BJ (cell line): ENCODE results near the gene LRRC74A. TPM values are rescaled to one million over a fixed set of nuclear protein-coding genes. Genes with fewer than 3 reads are reported as not detected.
A peak's percentile ranks its signal among the peaks of the same experiment; 100 is the strongest.

ENCODE experiments used
- CTCF ChIA-PET: fragments of 350-600 bp; formaldehyde crosslinking; extraction: SDS; loops from one replicate; lab custom pipeline; 2021; ENCODE audit warnings: antibody characterized with exemption, inconsistent platforms; lab: Yijun Ruan, JAX
- POLR2A ChIA-PET: fragments of 300-600 bp; sonication (Branson Sonifier 250); formaldehyde crosslinking; extraction: SDS; loops from one replicate; lab custom pipeline; 2021; ENCODE audit warnings: antibody characterized with exemption; lab: Charles Lee
- DNase-seq: peaks from one replicate; pipeline ENCODE4 v3.0.0-alpha.2; 2011; ENCODE audit warnings: low read depth
- H3K27me3 ChIP-seq: 2 replicates; pipeline ENCODE4 v1.6.0; 2011; ENCODE audit warnings: low read length; ENCODE audit not compliant: control insufficient read depth, insufficient read depth
- H3K36me3 ChIP-seq: 2 replicates; pipeline ENCODE4 v1.5.1; 2011; ENCODE audit warnings: low read length; ENCODE audit not compliant: control insufficient read depth, insufficient read depth
- H3K4me3 ChIP-seq: 2 replicates; pipeline ENCODE4 v1.5.1; 2011; ENCODE audit warnings: low read depth, mild to moderate bottlenecking, control low read depth, low read length
- polyA plus RNA-seq: library from polyadenylated mRNA; depleted of rRNA; stranded (reverse); fragments of >200 nt; gene quantifications from 2 replicates; pipeline ENCODE4 v1.2.3, GENCODE V29; 2011
- TF ChIP-seq, protein P1 (sequence below): IDR thresholded peaks from 2 replicates; pipeline ENCODE4 v1.5.1; 2011; ENCODE audit warnings: low read depth, mild to moderate bottlenecking, control low read depth, inconsistent platforms, low read length, moderate library complexity; ENCODE audit not compliant: insufficient read depth

Gene LRRC74A
- polyA plus RNA-seq, 1 experiment = not detected

- no peak overlapping the region for H3K4me3 ChIP-seq
- DNase-seq = no peak
- ChIA-PET CTCF (interaction anchor here (4.5 kb wide), 1 partner anchor 25 kb away, joined by 26 read pairs; no protein-coding TSS in a partner anchor), POLR2A (no interaction called here)
- H3K36me3 ChIP-seq = peaks cover 12% of the 10 kb centered on the region
- H3K27me3 ChIP-seq = no peaks in the 10 kb centered on the region
- TF ChIP-seq, protein P1, sequence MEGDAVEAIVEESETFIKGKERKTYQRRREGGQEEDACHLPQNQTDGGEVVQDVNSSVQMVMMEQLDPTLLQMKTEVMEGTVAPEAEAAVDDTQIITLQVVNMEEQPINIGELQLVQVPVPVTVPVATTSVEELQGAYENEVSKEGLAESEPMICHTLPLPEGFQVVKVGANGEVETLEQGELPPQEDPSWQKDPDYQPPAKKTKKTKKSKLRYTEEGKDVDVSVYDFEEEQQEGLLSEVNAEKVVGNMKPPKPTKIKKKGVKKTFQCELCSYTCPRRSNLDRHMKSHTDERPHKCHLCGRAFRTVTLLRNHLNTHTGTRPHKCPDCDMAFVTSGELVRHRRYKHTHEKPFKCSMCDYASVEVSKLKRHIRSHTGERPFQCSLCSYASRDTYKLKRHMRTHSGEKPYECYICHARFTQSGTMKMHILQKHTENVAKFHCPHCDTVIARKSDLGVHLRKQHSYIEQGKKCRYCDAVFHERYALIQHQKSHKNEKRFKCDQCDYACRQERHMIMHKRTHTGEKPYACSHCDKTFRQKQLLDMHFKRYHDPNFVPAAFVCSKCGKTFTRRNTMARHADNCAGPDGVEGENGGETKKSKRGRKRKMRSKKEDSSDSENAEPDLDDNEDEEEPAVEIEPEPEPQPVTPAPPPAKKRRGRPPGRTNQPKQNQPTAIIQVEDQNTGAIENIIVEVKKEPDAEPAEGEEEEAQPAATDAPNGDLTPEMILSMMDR = no peak
Observed at GRCh38 chr14:76808990-76809389, 17.2 kb upstream of the LRRC74A start.

DNA sequence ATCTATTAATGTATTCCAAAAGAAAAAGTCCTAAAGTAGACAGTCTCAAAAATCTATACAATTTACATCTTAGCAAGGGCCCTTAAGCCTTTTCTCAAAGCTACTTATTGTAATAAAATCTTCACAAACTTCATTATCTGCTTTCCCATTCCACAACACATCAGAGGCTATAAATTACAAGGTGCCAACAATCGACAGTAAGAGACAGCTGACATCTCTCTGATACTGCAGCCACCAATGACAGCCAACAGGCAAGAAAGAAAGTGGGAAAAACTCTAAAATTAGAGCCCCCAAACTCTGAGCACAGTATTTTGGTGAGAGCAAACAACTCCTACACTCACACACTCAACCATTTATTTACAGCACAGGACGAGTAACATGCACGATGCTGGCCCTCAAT lies 15.7 kb upstream of the LRRC74A start:
- DNase-seq = no peak
- POLR2A ChIA-PET = no interaction called here
- CTCF ChIA-PET = interaction anchor here (1.1 to 4.6 kb wide), 4 partner anchors 26 to 100 kb away, joined by 5 to 34 read pairs (median 18); no protein-coding TSS in a partner anchor

DNA sequence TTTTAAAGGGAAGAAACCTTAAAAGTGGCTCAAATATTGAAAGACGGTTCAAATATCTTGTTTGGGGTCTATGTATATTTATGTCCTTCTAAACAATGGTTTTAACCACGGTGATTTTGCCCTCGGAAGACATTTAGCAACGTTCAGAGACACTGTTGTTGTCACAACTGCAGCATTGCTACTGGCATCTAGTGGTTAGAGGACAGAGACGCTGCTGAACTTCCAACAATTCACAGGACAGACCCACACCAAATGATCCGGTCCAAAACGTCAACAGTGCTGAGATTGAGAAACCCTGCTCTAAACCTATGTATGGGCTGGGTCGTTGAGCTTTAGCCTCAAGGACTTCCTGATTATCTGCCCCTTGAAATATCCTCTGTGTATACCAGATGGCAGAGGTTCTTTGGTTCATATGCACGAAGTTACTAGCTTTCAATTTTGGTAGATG lies 15.2 kb upstream of the LRRC74A start:
- peak overlapping the region; percentile 34 for H3K4me3 ChIP-seq
- ChIA-PET CTCF (interaction anchor here (1.1 to 4.6 kb wide), 4 partner anchors 27 to 101 kb away, joined by 5 to 34 read pairs (median 18); no protein-coding TSS in a partner anchor), POLR2A (no interaction called here)
- H3K36me3 ChIP-seq = peaks cover 12% of the 10 kb centered on the region
- DNase-seq = no peak
- TF ChIP-seq, protein P1 = peak; percentile 71
- H3K27me3 ChIP-seq = no peaks in the 10 kb centered on the region

More for the DNA sequence above, 15.7 kb upstream of the LRRC74A start:
- TF ChIP-seq, protein P1 = no peak
- H3K27me3 ChIP-seq = no peaks in the 10 kb centered on the region
- no peak overlapping the region for H3K4me3 ChIP-seq
- peaks cover 12% of the 10 kb centered on the region for H3K36me3 ChIP-seq

DNA sequence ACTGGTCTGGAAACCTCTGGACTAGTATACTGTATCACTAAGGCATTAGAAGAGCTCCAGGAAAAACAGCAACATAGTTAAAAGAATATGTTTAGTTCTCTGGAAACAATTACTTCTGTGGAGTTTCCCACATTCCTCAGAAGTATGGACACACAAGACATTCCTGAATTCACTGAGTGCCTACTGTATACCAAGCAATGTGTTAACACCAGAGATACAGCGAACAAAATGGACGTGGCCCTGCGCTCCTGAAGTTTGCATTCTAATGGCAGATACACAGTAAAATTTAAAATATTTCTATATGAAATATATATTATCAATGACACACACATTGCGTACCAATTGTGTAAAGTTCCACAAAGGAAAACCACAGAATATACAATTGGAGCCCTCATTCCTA lies 14.6 kb upstream of the LRRC74A start:
- ChIA-PET POLR2A (no interaction called here), CTCF (interaction anchor here (1.1 to 4.6 kb wide), 5 partner anchors 11 to 101 kb away, joined by 3 to 34 read pairs (median 10); no protein-coding TSS in a partner anchor)
- Histone ChIP-seq H3K27me3 (no peaks in the 10 kb centered on the region), H3K36me3 (peaks cover 9% of the 10 kb centered on the region), H3K4me3 (peak overlapping the region; percentile 80)
- no peak for DNase-seq
- TF ChIP-seq, protein P1 = no peak

DNA sequence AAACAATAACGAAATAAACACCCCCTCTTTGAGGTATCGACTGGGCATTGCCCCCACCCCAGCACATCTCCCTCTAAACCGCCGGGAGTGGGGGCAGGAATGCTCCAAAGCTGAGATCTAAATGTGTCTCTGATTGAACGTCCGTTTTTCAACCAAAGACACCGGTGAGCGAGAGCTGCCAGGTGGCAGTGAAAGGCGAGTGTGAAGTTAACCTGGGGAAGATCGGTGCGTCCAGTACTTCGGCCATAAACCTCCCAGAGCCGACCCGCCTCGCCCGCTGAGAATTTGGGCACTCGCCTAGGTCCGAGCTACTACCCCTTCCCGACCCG lies 14.2 kb upstream of the LRRC74A start:
- Histone ChIP-seq H3K36me3 (peaks cover 5% of the 10 kb centered on the region), H3K4me3 (peak overlapping the region; percentile 80), H3K27me3 (peaks cover under 1% of the 10 kb centered on the region; the same call in 1 of the 2 replicates)
- ChIA-PET POLR2A (no interaction called here), CTCF (interaction anchor here (1.1 to 4.6 kb wide), 5 partner anchors 12 to 102 kb away, joined by 3 to 34 read pairs (median 10); no protein-coding TSS in a partner anchor)
- no peak for DNase-seq
- TF ChIP-seq, protein P1 = no peak
